Measurements from ENCODE around the gene LRRC18. TPM values are rescaled to one million over a fixed set of nuclear protein-coding genes. Genes with fewer than 3 reads are reported as not detected.

Gene LRRC18
- total and polyA plus RNA-seq, 2 donors (not counting 1 experiment from before 2014, with no cell fraction given): not detected

DNA sequence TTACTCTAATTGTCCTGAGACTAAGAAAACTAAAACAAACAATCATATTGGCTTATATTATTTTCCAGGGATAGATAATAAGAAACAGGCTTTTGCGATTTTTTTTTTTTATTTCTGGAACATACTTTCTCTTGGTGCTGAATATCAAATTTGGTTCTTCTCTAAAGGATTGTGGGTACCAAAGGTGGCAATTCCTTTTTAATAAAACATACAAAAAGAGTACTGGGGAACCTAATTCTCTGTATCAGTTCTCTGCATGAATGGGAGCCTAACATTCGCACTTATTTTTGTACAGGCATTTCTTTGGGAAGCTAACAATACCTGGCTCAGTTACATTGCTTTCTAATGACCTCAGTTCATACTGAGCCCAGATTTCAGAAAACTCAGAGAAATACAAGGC lies 32.8 kb downstream of the LRRC18 start:
- Histone ChIP-seq H3K9ac (ENCODE audit: low read length) (no peak overlapping the region), H3K36me3 (replicated peaks in 1 of 2; ENCODE audit: control extremely low read depth in 1 of 2, control insufficient read depth in 1 of 2, extremely low read depth in 1 of 2, insufficient read depth in 2 of 2, low read length in 1 of 2) (peaks cover 2 to 89% of the 10 kb centered on the region in 2 experiments), H3K4me1 (ENCODE audit: control insufficient read depth in 2 of 2, insufficient read depth in 2 of 2, low read length in 2 of 2) (no peaks in the 10 kb centered on the region), H2AFZ (ENCODE audit: insufficient read depth, low read depth, low read length, poor library complexity, severe bottlenecking) (no peak overlapping the region), H3K9me3 (ENCODE audit: control extremely low read depth in 1 of 3, control insufficient read depth in 2 of 3, insufficient read depth in 1 of 3, low read length in 2 of 3) (no peaks in the 10 kb centered on the region), H3K4me3 (ENCODE audit: control extremely low read depth in 1 of 5, extremely low read depth in 1 of 5, insufficient read depth in 1 of 5, low read depth in 2 of 5, low read length in 4 of 5) (no peak overlapping the region), H4K20me1 (ENCODE audit: control insufficient read depth, insufficient read depth, low read length, poor library complexity, severe bottlenecking) (peaks cover 11% of the 10 kb centered on the region), H3K79me2 (ENCODE audit: control insufficient read depth, insufficient read depth, low read length) (peaks cover 3% of the 10 kb centered on the region), H3K27ac (ENCODE audit: low read length in 2 of 2) (no peak overlapping the region), H3K4me2 (replicated peaks; ENCODE audit: low read depth, low read length, poor library complexity, severe bottlenecking) (no peak overlapping the region), H3K27me3 (replicated peaks in 1 of 4; ENCODE audit: control extremely low read depth in 1 of 4, control insufficient read depth in 3 of 4, insufficient read depth in 4 of 4, low read length in 3 of 4) (no peaks in the 10 kb centered on the region)
- ATAC-seq (ENCODE audit: low read depth) (no peak), DNase-seq (no peak)
- intact Hi-C loops (cut with micrococcal nuclease): no loop called here
- Mint-ChIP-seq H3K9me3 (ENCODE audit: insufficient read depth) (no peaks in the 10 kb centered on the region), H3K27me3 (no peaks in the 10 kb centered on the region), H3K4me1 (no peaks in the 10 kb centered on the region), H3K4me3 (no peak overlapping the region), H3K27ac (no peak overlapping the region)
- ChIA-PET CTCF (no interaction called here), POLR2A (no interaction called here)
- TF ChIP-seq CTCF (IDR thresholded peaks at IDR 0.05) (no peak), EZH2 (IDR thresholded peaks at IDR 0.05; ENCODE audit: borderline replicate concordance, insufficient read depth, low read depth, low read length, poor library complexity, severe bottlenecking) (no peak)
- no CpG with 5 or more reads among the region's 2 CpGs for WGBS (ENCODE audit: insufficient coverage)

- ATAC-seq (ENCODE audit: low read depth) (no peak), DNase-seq (no peak)
- Histone ChIP-seq H3K9me3 (ENCODE audit: control extremely low read depth in 1 of 3, control insufficient read depth in 2 of 3, insufficient read depth in 1 of 3, low read length in 2 of 3) (no peaks in the 10 kb centered on the region), H3K9ac (ENCODE audit: low read length) (no peak overlapping the region), H4K20me1 (ENCODE audit: control insufficient read depth, insufficient read depth, low read length, poor library complexity, severe bottlenecking) (peaks cover 11% of the 10 kb centered on the region), H3K27me3 (replicated peaks in 1 of 4; ENCODE audit: control extremely low read depth in 1 of 4, control insufficient read depth in 3 of 4, insufficient read depth in 4 of 4, low read length in 3 of 4) (no peaks in the 10 kb centered on the region), H3K4me1 (ENCODE audit: control insufficient read depth in 2 of 2, insufficient read depth in 2 of 2, low read length in 2 of 2) (no peaks in the 10 kb centered on the region), H3K79me2 (ENCODE audit: control insufficient read depth, insufficient read depth, low read length) (no peaks in the 10 kb centered on the region), H2AFZ (ENCODE audit: insufficient read depth, low read depth, low read length, poor library complexity, severe bottlenecking) (no peak overlapping the region), H3K4me2 (replicated peaks; ENCODE audit: low read depth, low read length, poor library complexity, severe bottlenecking) (no peak overlapping the region), H3K4me3 (ENCODE audit: control extremely low read depth in 1 of 5, extremely low read depth in 1 of 5, insufficient read depth in 1 of 5, low read depth in 2 of 5, low read length in 4 of 5) (no peak overlapping the region), H3K27ac (ENCODE audit: low read length in 2 of 2) (no peak overlapping the region), H3K36me3 (replicated peaks in 1 of 2; ENCODE audit: control extremely low read depth in 1 of 2, control insufficient read depth in 1 of 2, extremely low read depth in 1 of 2, insufficient read depth in 2 of 2, low read length in 1 of 2) (peaks cover 0 to 89% of the 10 kb centered on the region in 2 experiments)
- intact Hi-C loops (cut with micrococcal nuclease): no loop called here
- H3K27me3 Mint-ChIP-seq: no peaks in the 10 kb centered on the region
- TF ChIP-seq CTCF (IDR thresholded peaks at IDR 0.05) (no peak), EZH2 (IDR thresholded peaks at IDR 0.05; ENCODE audit: borderline replicate concordance, insufficient read depth, low read depth, low read length, poor library complexity, severe bottlenecking) (no peak)
- H3K4me1 Mint-ChIP-seq: no peaks in the 10 kb centered on the region
- POLR2A ChIA-PET: no interaction called here
- no peak overlapping the region for H3K4me3 Mint-ChIP-seq
- H3K27ac Mint-ChIP-seq: no peak overlapping the region
- CTCF ChIA-PET: interaction anchor here (0.5 kb wide), 1 partner anchor 614 kb away, joined by 3 read pairs; no protein-coding TSS in a partner anchor
- WGBS (ENCODE audit: insufficient coverage): 94% methylated on average over 2 of the region's 2 CpGs
- H3K9me3 Mint-ChIP-seq (ENCODE audit: insufficient read depth): no peaks in the 10 kb centered on the region
These were observed 34.3 kb downstream of the LRRC18 start for GRCh38 chr10:48905311-48905710.
